ENCODE measurements around the gene ETFA. TPM values are rescaled to one million over a fixed set of nuclear protein-coding genes. Genes with fewer than 3 reads are reported as not detected.

The ETFA gene
- total RNA-seq, 1 donor from 2014 or later: 107 TPM

DNA sequence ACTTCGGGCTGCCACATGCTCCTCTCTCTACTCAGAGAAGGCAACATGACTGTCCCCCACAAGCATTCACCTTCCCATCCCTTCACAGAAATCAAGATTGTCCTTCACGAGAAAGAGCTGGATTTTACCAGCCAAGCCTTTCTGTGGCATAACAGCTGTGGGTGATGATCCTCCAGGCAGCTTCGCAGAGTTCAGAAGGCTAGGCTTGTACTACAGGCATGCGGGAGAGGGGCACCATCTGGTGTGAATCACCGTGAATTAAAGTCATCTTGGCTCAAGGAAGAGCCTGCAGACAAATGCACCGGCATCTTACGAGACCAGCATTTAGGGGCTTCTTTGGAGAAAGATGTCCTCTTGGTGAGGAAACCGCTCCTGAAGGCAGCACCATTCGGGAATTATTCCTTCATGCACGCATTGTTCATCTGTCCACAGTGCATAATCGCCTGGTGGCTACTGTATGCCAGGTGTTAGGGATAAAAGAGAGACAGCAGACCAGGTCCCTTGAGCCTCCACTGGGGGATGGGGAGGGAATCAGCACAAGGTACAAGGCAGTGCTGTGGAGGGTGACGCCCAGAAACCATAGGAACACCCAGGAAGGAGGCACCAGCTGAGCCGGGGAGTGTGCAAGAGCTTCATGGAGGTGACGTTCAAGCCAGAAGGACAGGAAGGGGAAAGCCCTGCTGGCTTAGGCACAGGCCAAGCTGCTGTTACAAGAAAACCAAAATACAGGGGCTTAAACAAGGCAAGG, 142.9 kb downstream of the ETFA start:
- no peak overlapping the region for H3K27ac Mint-ChIP-seq
- DNase-seq (ENCODE audit: low spot score in 2 of 2, unreplicated experiment in 2 of 2): no peak
- TF ChIP-seq, protein P1, sequence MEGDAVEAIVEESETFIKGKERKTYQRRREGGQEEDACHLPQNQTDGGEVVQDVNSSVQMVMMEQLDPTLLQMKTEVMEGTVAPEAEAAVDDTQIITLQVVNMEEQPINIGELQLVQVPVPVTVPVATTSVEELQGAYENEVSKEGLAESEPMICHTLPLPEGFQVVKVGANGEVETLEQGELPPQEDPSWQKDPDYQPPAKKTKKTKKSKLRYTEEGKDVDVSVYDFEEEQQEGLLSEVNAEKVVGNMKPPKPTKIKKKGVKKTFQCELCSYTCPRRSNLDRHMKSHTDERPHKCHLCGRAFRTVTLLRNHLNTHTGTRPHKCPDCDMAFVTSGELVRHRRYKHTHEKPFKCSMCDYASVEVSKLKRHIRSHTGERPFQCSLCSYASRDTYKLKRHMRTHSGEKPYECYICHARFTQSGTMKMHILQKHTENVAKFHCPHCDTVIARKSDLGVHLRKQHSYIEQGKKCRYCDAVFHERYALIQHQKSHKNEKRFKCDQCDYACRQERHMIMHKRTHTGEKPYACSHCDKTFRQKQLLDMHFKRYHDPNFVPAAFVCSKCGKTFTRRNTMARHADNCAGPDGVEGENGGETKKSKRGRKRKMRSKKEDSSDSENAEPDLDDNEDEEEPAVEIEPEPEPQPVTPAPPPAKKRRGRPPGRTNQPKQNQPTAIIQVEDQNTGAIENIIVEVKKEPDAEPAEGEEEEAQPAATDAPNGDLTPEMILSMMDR (IDR thresholded peaks at IDR 0.05; ENCODE audit: unreplicated experiment): no peak
- H3K36me3 Mint-ChIP-seq: no peaks in the 10 kb centered on the region
- no peaks in the 10 kb centered on the region for H3K9me3 Mint-ChIP-seq
- H3K4me3 Mint-ChIP-seq: no peak overlapping the region
- peaks cover 4% of the 10 kb centered on the region for H3K27me3 Mint-ChIP-seq (ENCODE audit: low read depth)
- peaks cover 19% of the 10 kb centered on the region for H3K4me1 Mint-ChIP-seq

DNA sequence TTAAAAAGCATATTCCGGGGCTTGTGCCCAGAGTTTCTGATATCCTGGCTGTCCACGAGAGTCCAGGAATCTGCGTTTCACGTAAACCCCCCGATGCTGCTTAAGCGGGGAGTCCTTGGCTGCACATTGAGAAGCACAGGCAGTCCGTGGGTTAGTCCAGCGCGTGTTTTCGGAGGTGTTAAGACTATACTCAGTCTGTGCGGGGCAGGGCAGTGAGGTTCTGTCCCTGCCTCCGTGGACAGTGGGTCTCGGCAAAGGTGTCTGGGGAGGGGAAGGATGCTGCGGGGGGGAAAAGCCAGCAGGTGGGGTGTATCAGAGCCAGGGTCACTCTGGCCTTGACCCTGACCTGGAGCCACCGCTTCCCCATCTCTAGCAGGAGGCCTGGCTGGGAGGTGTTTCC, 145.3 kb downstream of the ETFA start:
- Mint-ChIP-seq H3K4me3 (no peak overlapping the region), H3K9me3 (no peaks in the 10 kb centered on the region), H3K4me1 (peaks cover 32% of the 10 kb centered on the region), H3K27me3 (ENCODE audit: low read depth) (no peaks in the 10 kb centered on the region), H3K36me3 (no peaks in the 10 kb centered on the region), H3K27ac (no peak overlapping the region)
- no peak for DNase-seq (ENCODE audit: low spot score in 2 of 2, unreplicated experiment in 2 of 2)
- TF ChIP-seq, protein P1 (IDR thresholded peaks at IDR 0.05; ENCODE audit: unreplicated experiment): no peak

Other genes with a start within 250 kb of the ETFA start
- 1.2 to 1.5 TPM (median 1.2 TPM) in 3 replicates for gene ISL2, start 25.3 kb upstream of the ETFA start, total RNA-seq